Measurements from ENCODE around the gene LAMC1. TPM values are rescaled to one million over a fixed set of nuclear protein-coding genes. Genes with fewer than 3 reads are reported as not detected.
"Not testable (repeated sequence)": the region's sequence is repeated elsewhere in the genome, so short reads cannot be mapped to it uniquely, and the experiment has no call there.

Gene LAMC1
- total RNA-seq, 1 donor from 2014 or later: 100 TPM

DNA sequence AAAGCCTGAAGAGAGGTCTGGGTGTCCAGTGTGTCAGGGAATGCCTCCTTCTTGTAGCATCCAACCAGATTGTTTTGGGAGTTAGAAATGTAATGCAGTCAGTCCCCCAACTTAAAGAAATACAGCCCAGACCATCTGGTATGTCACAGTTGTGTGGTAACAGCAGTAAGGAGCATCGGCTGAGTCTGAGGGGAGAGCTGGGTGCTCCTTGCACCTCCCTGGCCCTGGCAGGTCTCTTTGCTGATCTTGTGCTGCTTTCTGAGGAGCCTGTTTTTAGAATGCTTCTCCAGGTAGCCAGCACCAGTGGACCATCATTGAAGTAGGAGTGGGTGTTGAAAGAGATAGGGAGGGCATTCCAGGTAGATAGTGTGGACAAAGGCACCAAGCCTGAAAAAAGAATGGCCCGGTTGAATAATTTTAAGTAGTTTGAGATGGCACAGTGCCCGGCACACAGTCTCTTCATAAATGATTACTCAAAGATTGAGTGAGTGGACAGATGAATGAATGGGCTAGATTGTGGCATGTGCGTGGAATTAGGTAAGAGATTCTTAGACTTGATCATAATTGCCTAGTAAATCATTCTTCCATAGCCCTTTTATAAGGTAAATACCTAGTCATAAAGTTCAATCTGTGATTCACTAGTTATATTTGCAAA lies 46.5 kb downstream of the LAMC1 start:
- ATAC-seq (no peak), DNase-seq (ENCODE audit: missing footprints) (no peak)
- intact Hi-C loops (cut with DNase I): no loop called here

DNA sequence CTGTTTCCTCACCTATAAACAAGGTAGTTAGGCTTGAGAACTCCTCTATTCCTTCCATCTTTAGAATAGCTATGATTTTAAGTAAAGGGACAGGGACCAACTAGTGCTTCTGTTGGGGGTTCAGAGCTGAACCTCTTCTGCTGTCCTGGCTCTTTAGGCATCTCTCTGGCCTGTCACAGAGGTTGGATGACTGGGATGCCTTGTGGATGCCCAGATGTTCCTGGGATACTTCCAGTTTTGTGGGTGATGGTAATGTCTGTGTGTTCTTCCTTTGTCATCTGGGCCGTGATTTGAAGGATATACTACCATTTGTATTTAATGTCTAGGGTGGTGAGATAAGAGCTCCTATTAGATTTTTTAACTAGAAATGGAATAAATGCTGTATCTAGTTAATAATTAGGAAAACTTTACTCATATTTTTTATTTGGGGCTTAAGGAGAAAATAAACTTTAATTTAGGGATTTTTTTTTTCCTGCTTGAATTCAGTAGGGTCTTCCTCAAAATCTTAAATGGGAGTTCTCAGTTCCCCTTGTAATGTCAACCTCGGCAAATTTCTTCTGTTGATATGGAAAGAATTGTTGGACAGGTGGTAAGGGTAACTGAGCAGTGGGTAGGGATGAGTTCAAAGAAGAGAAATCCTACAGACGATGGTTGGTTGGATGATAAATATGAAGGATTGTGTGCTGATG lies 47.2 kb downstream of the LAMC1 start:
- DNase-seq (ENCODE audit: missing footprints) (no peak), ATAC-seq (no peak)
- intact Hi-C loops (cut with DNase I): no loop called here

DNA sequence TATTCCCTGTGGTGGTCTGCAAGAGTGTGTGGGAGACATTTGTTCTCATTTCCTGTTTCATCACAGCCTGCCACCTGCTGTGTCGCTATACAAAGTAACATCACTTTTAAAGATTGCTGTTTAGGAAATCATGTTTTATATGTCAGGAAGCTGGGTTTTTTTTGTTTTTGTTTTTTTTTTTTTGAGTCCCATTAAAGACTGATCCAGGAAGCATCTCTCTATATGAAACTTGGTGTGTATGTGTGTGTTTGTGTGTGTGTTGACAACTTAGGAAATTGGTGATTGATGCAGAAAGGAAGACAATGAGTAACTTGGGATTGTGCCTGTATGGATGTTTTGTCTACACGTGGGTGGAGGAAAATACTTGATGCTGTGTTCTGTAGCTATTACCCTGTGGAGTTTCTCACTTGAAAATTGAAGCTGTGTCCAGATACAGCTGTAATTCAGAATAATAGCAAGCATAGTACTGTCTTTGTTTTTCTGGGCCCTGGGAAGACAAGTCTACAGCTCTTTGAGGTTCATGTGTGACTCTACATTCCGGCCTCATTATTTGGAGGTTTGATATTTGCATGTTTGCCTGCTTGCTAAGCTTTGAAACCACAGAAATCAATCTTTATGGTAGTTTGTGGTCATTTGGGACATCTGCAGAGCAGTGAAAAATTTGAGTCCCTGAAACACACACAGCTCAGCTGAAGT lies 47.9 kb downstream of the LAMC1 start:
- intact Hi-C loops (cut with DNase I): no loop called here
- ATAC-seq: peak; percentile 29

DNA sequence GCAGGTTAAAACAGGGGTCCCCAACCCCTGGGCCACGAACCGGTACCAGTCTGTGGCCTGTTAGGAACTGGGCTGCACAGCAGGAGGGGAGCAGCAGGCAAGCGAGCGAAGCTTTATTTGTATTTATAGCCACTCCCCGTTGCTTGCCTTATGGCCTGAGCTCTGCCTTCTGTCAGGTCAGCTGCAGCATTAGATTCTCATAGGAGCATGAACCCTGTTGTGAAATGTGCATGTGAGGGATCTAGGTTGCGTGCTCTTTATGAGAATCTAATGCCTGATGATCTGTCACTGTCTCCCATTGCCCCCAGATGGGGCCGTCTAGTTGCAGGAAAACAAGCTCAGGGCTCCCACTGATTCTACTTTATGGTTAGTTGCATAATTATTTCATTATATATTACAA lies 49.4 kb downstream of the LAMC1 start:
- ATAC-seq; DNase-seq (ENCODE audit: missing footprints); intact Hi-C loops (cut with DNase I): not testable (repeated sequence)

More for the DNA sequence above, 47.9 kb downstream of the LAMC1 start:
- no peak for DNase-seq (ENCODE audit: missing footprints)

DNA sequence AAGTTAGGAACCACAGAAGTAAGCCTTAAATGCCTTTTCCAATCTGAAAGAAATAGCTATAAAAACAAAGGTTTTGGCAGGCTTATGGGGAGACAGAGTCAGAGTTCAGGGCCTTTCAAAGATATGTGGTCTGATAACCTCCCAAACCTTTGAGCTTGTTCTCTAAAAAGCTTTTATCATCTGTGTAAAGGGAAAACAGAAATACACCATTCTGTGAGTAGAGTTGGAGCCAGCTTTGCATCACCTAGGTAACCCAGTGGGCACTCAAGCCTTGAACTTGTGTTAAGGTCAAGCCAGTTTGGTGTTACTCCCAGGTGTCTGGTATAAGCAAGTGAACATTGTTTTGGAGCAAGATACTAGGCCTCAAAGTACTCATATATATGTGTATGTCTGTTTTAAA lies 50.1 kb downstream of the LAMC1 start:
- ATAC-seq: no peak
- DNase-seq (ENCODE audit: missing footprints): no peak
- intact Hi-C loops (cut with DNase I): no loop called here

DNA sequence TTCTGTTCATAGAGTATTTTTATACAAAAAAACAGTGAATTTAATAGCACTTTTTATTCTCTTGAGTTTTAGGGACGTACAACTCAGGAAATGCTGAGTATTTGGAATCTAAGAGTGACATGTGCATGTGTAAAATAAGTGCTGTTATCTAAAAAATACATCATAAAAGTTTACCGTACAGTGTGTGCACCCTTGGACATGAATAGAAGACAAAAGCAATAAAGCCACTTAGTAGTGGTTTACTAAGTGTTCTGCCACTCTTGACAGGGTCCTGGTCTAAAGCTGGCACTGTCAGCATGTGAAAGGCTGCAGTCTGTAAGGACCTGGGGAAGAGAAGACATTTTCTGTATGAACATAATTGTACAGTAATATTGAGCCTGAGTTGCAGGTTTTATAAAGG lies 51.0 kb downstream of the LAMC1 start:
- DNase-seq (ENCODE audit: missing footprints) (no peak), ATAC-seq (no peak)

DNA sequence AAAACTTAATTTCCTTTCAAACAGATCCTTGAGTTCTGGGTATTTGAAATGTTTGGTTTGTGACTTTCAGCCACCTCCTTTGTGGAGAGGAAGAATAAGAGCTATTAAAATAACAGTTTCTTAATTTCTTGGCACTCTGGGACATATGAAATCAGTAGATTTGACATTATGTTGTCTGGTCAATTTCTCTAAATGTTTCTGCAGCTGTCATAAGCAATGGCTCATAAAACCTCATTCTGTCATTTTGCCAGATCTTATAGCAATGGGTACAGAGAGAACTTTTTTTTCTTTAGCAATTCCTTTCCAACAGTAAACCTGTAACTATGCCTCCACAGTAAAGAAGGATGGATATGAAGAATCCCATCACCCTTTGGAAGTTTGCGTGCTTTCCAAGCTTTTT lies 52.6 kb downstream of the LAMC1 start:
- intact Hi-C loops (cut with DNase I): no loop called here
- DNase-seq (ENCODE audit: missing footprints): no peak
- no peak for ATAC-seq

More for the DNA sequence above, 51.0 kb downstream of the LAMC1 start:
- intact Hi-C loops (cut with DNase I): no loop called here

DNA sequence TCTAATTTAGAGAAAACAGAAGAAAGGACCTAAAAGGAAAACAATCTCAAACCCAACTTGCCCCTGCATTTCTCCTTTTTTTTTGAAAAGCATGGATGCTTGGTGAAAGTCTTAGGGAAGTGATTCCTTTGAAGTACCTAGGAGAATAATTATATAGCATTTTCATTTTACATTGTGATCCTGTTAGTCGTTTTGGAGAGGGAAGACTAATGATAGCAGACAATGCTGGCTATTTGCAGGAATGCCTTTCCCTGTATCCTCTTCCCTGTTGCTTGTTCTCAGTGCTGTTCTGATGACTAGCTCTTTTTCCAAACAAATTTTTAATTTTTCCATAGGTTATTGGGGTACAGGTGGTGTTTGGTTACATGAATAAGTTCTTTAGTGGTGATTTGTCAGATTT lies 53.9 kb downstream of the LAMC1 start:
- intact Hi-C loops (cut with DNase I): no loop called here
- no peak for DNase-seq (ENCODE audit: missing footprints)
- ATAC-seq: no peak

DNA sequence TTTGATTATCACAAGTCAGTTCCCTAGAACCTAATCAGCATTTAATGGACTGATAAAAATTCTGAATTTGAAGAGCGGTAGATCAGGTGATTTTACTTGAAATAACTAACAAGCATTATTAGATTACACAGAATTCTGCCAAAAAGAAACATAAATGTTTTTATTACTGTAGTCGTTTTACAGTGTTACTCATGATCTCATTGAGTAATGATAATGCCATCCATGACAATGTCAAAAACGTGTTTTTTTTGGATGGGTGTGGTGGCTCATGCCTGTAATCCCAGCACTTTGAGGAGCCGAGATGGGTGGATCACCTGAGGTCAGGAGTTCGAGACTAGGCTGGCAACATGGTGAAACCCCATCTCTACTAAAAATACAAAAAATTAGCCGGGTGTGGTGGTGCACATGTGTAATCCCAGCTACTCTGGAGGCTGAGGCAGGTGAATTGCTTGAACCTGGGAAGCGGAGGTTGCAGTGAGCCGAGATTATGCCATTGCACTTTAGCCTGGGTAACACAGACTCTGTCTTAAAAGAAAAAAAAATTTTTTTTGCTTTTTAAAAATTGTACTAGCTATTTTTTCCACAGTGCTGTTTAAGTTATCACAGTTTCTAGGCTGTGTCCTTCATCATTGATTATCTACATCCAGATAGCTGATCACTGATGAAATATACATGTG lies 56.6 kb downstream of the LAMC1 start:
- intact Hi-C loops (cut with DNase I): no loop called here
- no peak for ATAC-seq
- no peak for DNase-seq (ENCODE audit: missing footprints)

DNA sequence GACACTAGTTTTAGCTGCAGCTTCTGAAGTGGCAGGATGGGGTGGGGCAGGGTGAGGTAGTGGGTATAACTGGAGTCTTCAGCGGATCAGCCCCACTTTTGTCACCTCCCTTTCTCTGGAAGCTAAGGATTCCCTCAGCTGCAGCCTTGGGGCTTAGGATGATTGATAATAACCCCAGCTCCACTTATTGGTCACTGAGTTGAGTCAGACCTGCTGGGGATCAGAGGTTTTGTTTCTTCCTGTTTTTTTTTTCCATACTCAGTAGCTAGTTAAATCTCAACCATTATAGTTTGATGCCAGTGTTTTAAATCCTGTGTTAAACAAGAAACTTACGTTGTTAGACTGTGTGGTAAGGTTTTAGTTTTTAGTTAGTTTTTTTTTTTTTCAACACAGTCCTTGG lies 57.2 kb downstream of the LAMC1 start:
- ATAC-seq: no peak

DNA sequence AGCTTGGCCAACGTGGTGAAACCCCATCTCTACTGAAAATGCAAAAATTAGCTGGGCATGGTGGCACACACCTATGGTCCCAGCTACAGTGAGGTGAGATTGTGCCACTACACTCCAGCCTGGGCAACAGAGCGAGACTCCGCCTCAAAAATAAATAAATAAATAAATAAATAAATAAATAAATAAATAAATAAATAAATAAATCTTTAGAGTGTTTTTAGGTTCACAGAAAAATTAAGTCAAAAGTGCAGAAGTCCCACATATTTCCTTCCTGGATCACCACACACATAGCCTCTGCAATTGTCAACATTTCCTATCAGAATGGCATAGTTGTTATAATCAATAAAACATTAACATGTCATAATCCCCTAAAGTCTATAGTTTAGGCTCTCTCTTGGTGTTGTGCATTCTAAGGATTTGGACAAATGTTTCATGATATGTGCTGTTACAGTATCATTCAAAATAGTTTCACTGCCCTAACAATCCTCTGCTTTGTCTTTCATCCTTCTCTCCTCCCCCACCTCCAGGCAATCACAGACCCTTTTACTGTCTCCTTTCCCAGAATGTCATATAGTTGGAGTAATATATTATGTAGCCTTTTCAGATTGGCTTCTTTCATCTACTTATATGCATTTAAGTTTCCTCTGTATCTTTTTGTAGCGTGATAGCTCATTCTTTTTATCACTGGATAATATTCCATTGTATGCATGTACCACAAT lies 58.3 kb downstream of the LAMC1 start:
- DNase-seq (ENCODE audit: missing footprints) (no peak), ATAC-seq (no peak)
- intact Hi-C loops (cut with DNase I): no loop called here

More for the DNA sequence above, 57.2 kb downstream of the LAMC1 start:
- intact Hi-C loops (cut with DNase I): no loop called here
- no peak for DNase-seq (ENCODE audit: missing footprints)

DNA sequence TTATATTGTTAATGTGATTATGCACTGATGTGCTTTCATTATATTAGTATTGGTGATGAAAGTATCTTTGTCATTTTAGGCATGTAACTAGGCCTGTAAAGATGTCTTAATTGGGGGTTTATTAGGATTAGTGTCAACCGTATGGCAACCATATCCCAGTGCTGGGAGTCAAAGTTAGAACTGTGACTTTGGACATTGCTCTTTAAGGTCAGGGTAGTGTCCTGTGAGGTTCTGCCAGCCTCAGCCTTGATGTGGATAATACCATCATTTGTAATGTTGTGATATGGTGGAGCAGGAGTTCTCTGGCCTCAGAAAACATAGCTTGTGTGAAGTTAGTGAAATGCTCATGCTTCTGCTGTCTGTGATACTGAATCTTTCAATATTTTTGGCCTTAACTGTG lies 59.4 kb downstream of the LAMC1 start:
- intact Hi-C loops (cut with DNase I): no loop called here
- ATAC-seq (no peak), DNase-seq (ENCODE audit: missing footprints) (no peak)

DNA sequence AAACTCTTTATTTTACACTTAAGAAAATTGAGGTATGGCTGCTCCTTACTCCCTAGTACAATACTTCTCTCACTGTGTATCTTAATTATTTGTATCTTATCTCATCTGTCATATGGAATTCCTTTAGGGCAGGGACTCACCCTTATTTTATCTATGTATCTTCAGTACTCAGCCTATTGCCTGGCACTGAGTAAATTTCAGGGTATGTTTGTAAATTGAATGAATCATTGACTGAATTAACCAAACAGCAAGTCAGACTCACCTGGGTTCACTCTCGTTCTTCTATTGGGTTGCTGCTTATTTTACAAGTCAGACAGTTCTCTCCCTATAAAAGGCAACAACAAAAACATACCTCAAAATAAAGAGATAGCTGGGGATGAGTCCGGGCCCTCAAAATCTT lies 63.8 kb downstream of the LAMC1 start:
- no peak for ATAC-seq
- no peak for DNase-seq (ENCODE audit: missing footprints)
- intact Hi-C loops (cut with DNase I): no loop called here

DNA sequence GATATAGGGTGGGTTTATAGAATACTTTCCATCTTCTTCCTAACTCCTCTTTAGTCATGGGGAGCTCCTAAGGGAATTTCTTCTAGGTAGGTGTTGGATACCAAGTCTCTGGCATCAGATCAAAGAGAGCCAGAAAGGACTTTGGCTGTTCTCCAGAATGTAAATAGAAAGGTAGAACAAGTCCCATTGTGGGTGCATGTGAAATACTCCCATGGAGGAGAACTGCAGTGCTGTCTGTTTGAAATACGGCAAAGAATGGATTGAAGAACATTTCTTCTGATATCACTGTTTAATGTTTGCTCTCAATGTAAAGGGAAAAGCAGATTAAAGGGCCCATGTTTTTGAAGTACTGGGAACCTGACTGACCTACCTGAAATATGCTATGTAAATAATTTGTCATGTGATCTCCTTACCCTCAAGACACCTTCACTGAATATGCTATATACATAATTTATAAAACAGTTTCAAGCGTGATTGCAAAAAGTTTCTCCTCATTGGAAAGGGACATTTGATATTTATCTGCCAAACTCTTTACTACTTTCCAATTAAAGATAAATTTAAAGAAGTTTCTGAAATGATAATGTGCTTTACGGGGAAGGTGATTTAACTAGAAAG lies 65.9 kb downstream of the LAMC1 start:
- intact Hi-C loops (cut with DNase I): no loop called here
- DNase-seq (ENCODE audit: missing footprints) (no peak), ATAC-seq (no peak)

DNA sequence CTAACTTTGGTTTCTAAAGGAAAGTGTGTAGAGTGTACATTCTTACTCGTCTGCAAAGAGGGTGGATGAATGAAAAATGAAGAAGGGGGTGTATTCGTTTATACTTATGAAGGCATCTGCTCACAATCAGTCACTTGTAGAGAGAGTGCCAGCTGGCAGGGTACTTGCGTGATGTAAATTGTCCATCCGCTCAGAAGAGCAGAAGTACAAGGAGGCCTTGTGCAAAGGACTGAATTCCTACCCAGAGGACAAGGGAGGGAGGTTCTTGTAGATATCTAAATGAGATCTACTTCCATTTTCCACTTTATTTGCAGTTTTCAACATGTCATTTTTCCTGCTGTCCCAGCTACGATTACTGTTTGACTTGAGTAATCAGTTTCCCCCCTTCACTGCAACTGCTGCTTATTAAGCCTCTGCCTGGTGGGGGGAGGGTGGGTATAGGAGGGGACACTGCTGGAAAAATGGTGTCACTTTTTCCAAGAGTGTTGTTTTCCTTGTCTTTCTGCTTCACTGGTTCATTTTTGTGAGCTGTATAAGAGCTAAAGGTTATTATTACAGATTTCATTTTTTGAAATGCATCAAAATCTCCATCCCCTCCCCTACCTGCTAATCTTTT lies 67.3 kb downstream of the LAMC1 start:
- no peak for DNase-seq (ENCODE audit: missing footprints)
- intact Hi-C loops (cut with DNase I): loop anchor here (5.0 kb wide), 1 partner anchor 63 kb away; no protein-coding TSS in a partner anchor

DNA sequence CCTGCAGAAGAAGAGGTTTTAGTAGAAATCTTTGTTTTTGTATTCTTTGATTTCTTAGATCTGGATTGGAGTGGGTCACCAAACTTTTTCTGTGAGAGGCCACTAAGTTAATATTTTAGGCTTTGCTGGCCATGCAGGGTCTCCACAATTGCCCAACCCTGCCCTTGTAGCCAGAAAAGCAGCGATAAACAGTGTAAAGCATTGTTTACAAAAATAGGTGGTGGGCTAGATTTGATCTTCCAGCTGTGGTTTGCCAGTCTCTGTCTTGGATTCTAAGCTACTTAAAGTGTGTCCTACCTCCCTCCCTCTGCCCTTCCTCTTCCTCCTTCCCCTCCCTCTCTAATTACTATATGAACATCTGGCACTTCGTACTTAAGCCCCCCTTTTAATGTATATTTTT lies 68.0 kb downstream of the LAMC1 start:
- intact Hi-C loops (cut with DNase I): loop anchor here (5.0 kb wide), 1 partner anchor 64 kb away; no protein-coding TSS in a partner anchor
- ATAC-seq (no peak), DNase-seq (ENCODE audit: missing footprints) (no peak)

More for the DNA sequence above, 67.3 kb downstream of the LAMC1 start:
- peak; percentile 92 for ATAC-seq

DNA sequence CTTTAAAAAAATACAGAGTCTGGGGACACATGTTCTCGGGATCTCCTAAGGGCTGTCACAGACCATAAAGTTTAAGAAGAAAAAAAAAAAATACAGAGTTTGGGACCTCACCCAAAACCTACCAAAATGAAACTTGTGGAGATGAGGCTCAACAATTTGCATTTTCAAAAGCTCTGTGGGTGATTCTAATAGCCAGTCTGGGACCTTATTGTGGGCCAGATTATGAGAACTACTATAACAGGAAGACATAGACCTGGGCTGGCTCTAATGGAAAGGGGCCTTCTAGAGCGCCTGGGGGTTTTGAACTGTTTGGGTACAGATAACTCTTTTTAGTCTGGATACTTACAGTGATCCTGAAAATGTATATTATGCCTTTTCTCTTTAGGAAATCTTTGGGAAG lies 69.1 kb downstream of the LAMC1 start:
- intact Hi-C loops (cut with DNase I): loop anchor here (5.0 kb wide), 1 partner anchor 65 kb away; no protein-coding TSS in a partner anchor
- DNase-seq (ENCODE audit: missing footprints): no peak
- no peak for ATAC-seq

All from Right ventricle myocardium inferior (tissue), 1 donor.